Daoy (cell line): ENCODE results near the gene FDPS. TPM values are rescaled to one million over a fixed set of nuclear protein-coding genes. Genes with fewer than 3 reads are reported as not detected.

Experiments used
- total RNA-seq: library from RNA; depleted of rRNA; stranded (reverse); fragments of >200 nt; shearing (Covaris generic); gene quantifications from 2 replicates; pipeline ENCODE4 v1.2.3, GENCODE V29; 2014; rRNA removed

The FDPS gene
- total RNA-seq, 1 experiment from 2014 or later: 219 TPM

Other genes starting within 250 kb of the FDPS start
- gene EFNA4, start 245.1 kb upstream of the FDPS start, total RNA-seq: 10.6 and 16.7 TPM in 2 replicates
- gene EFNA3, start 230.0 kb upstream of the FDPS start, total RNA-seq: 1.1 and 2.4 TPM in 2 replicates
- gene EFNA1, start 181.0 kb upstream of the FDPS start, total RNA-seq: 24.6 and 34.5 TPM in 2 replicates
- 14.9 and 28.7 TPM in 2 replicates for gene SLC50A1, start 173.0 kb upstream of the FDPS start, total RNA-seq
- 5.0 and 66.4 TPM in 2 replicates for gene DPM3, start 168.3 kb upstream of the FDPS start, total RNA-seq
- gene KRTCAP2, start 135.6 kb upstream of the FDPS start, total RNA-seq: 123 and 131 TPM in 2 replicates
- 0.63 and 1.9 TPM in 2 replicates for gene TRIM46, start 135.0 kb upstream of the FDPS start, total RNA-seq
- gene THBS3, start 101.0 kb upstream of the FDPS start, total RNA-seq: 2.9 and 3.2 TPM in 2 replicates
- gene MTX1, start 100.2 kb upstream of the FDPS start, total RNA-seq: 81.3 and 96.7 TPM in 2 replicates
- gene ENTREP3, start 53.4 kb upstream of the FDPS start, total RNA-seq: 1.6 and 2.7 TPM in 2 replicates
- 42.1 and 43.4 TPM in 2 replicates for gene SCAMP3, start 46.5 kb upstream of the FDPS start, total RNA-seq
- gene CLK2, start 35.4 kb upstream of the FDPS start, total RNA-seq: 11.5 and 15.1 TPM in 2 replicates
- 0.11 and 0.65 TPM in 2 replicates for gene HCN3, start 31.4 kb upstream of the FDPS start, total RNA-seq
- not detected in 2 replicates for gene PKLR, start 7.4 kb upstream of the FDPS start, total RNA-seq
- 17.1 and 18.6 TPM in 2 replicates for gene RUSC1, start 12.0 kb downstream of the FDPS start, total RNA-seq